Central memory CD8-positive, alpha-beta T cell (primary cell): Measurements from ENCODE around the gene C1QTNF1.
"Not testable (repeated sequence)": the region's sequence is repeated elsewhere in the genome, so short reads cannot be mapped to it uniquely, and the experiment has no call there.

Experiments used
- ATAC-seq: fragments of 150-1000 bp; cut with Tn5 transposase; replicated peaks from 2 replicates; pipeline ENCODE4 v1.10.0; 2022; ENCODE audit warnings: mild to moderate bottlenecking, moderate FRiP score, moderate number of reproducible peaks; ENCODE audit not compliant: poor library complexity, severe bottlenecking; ENCODE audit errors: extremely low read depth
- DNase-seq, 2 donors: peaks; one replicate each; pipeline ENCODE4 v3.0.0; 2021; ENCODE audit warnings: low spot score in 2 of 2
- H3K27ac Mint-ChIP-seq: one replicate; pipeline ENCODE4 v1.8.0; 2022; ENCODE audit warnings: low read depth, mild to moderate bottlenecking, moderate library complexity, mixed read lengths
- H3K27me3 Mint-ChIP-seq: one replicate; pipeline ENCODE4 v1.8.0; 2022; ENCODE audit warnings: mixed read lengths
- H3K36me3 Mint-ChIP-seq: one replicate; pipeline ENCODE4 v1.8.0; 2022; ENCODE audit warnings: mild to moderate bottlenecking, moderate library complexity, mixed read lengths; ENCODE audit not compliant: insufficient read depth
- H3K4me1 Mint-ChIP-seq: one replicate; pipeline ENCODE4 v1.8.0; 2022; ENCODE audit warnings: mixed read lengths
- H3K4me3 Mint-ChIP-seq: one replicate; pipeline ENCODE4 v1.8.0; 2022; ENCODE audit warnings: mild to moderate bottlenecking, moderate library complexity, mixed read lengths
- H3K9me3 Mint-ChIP-seq: one replicate; pipeline ENCODE4 v1.8.0; 2022; ENCODE audit warnings: mixed read lengths

C1QTNF1 gene

GRCh38 chr17:79027274-79027924 is 3.4 kb downstream of the C1QTNF1 start:
- no peak for DNase-seq
- Mint-ChIP-seq H3K27me3 (peaks cover 83% of the 10 kb centered on the region), H3K4me3 (no peak overlapping the region), H3K36me3 (no peaks in the 10 kb centered on the region), H3K4me1 (peaks cover 10% of the 10 kb centered on the region), H3K9me3 (no peaks in the 10 kb centered on the region), H3K27ac (no peak overlapping the region)
- no peak for ATAC-seq

DNA sequence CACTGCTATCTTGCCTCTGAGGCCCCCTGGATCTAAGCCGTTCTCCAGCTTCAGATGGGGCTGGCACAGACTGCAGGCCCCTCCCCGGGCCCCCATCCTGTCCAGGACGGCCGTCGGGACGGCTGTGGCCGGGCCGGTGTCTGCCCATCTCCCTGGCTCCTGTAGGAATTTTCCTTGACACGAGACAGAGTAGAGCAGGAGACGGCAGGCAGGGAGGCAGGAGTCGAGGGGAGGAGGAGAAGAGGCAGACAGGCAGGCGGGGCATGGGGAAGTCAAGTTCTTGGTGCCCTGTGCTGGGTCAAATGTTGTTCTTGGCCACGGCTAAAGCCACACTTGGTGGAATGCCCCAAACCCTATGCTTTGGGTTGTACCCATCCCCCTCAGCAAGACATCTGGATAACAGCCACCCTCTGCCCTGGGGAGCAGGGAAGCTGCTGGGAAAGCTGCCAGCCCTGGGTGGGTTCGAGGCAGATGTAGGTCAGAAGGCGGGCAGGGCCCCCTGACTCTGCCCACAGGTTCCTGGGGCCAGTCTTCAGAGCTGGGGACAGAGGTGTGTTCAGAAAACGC is 4.0 kb downstream of the C1QTNF1 start:
- no peak overlapping the region for H3K4me3 Mint-ChIP-seq
- no peak for ATAC-seq
- no peaks in the 10 kb centered on the region for H3K36me3 Mint-ChIP-seq
- H3K4me1 Mint-ChIP-seq, result peaks cover 10% of the 10 kb centered on the region
- H3K27ac Mint-ChIP-seq, result no peak overlapping the region
- DNase-seq, result no peak
- H3K9me3 Mint-ChIP-seq, result no peaks in the 10 kb centered on the region
- peaks cover 90% of the 10 kb centered on the region for H3K27me3 Mint-ChIP-seq

DNA sequence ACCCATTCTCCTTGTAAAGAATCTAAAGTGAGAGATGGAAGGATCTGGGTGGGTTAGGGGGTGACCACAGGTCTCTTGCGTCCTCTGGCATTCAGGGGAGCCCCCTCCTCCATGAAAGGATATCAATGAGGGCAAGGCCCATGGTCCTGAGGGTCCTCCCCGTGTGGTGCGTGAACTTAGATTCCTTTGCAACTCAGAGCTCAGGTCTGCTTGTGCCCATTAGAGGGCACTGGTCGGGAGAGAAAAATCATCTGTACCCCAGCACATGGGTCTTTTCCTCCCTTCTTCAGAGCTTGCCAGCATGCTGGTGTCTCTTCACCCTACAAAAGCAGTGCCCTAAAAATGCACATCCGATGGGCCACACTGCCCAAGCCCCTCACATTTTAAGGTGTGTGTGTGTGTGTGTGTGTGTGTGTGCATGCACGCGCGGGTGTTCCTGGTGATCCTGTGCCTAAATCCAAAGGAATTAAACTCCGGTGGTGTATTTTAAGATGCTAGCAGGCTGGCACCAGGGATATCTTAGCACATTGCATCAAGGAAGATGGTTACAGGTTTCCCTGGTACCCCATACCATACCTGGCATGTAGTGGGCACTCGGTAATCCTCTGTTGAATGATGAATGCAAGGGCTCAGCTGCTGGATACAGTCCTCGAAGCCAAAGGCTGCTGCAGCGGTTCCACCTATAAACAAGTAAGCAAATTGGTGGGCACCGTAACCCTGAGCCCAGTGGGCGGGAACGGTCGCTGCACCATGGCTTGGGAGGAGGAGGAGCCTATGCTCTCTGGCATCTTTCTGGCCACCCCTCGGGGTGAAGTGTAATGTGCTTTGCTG is 4.7 kb downstream of the C1QTNF1 start:
- no peak overlapping the region for H3K27ac Mint-ChIP-seq
- DNase-seq, result no peak

DNA sequence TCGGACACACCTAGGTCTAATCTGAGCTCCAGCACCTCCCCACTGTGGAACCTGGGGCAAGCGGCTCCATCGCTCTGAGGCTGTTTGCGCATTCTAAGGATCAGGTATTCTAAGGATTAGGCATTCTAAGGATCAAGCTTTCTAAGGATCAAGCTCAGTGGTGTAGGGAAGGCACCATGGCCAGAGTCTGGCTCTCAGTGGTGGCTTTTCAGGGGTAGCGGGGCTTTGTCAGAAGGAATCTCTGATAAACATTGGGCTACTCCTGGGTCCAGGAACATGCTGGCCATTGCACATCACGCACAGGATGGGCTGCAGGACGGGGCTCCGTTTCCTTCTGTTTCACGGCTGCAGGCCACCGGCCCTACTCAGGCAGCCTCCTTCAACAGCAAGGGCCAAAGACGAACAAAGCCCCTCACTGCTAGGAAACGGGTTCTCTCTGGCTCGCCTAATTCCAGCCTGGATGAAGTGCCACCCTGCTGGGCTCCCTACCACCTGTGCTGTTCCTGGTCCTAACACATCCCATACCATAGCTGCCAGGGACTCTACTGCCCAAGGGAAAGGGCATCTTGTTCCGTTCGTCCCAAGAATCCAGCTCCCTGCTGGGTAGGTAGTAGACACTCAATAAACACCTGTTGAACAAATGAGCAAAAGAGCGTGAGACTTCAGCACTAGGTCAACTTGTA is 5.5 kb downstream of the C1QTNF1 start:
- DNase-seq (no peak), ATAC-seq (no peak)
- H3K27ac Mint-ChIP-seq, result no peak overlapping the region
- no peaks in the 10 kb centered on the region for H3K36me3 Mint-ChIP-seq
- peaks cover 3% of the 10 kb centered on the region for H3K4me1 Mint-ChIP-seq
- H3K27me3 Mint-ChIP-seq, result peaks cover 95% of the 10 kb centered on the region
- no peak overlapping the region for H3K4me3 Mint-ChIP-seq
- no peaks in the 10 kb centered on the region for H3K9me3 Mint-ChIP-seq

More for the DNA sequence above, 4.7 kb downstream of the C1QTNF1 start:
- Mint-ChIP-seq H3K9me3 (no peaks in the 10 kb centered on the region), H3K27me3 (peaks cover 97% of the 10 kb centered on the region), H3K4me1 (peaks cover 10% of the 10 kb centered on the region), H3K4me3 (no peak overlapping the region), H3K36me3 (no peaks in the 10 kb centered on the region)
- no peak for ATAC-seq

- H3K36me3 Mint-ChIP-seq, H3K4me3 Mint-ChIP-seq, DNase-seq, H3K9me3 Mint-ChIP-seq, H3K4me1 Mint-ChIP-seq, H3K27ac Mint-ChIP-seq, ATAC-seq: not testable (repeated sequence)
- H3K27me3 Mint-ChIP-seq, result peaks cover 83% of the 10 kb centered on the region
Measured at GRCh38 chr17:79030636-79031035, 6.7 kb downstream of the C1QTNF1 start.

DNA sequence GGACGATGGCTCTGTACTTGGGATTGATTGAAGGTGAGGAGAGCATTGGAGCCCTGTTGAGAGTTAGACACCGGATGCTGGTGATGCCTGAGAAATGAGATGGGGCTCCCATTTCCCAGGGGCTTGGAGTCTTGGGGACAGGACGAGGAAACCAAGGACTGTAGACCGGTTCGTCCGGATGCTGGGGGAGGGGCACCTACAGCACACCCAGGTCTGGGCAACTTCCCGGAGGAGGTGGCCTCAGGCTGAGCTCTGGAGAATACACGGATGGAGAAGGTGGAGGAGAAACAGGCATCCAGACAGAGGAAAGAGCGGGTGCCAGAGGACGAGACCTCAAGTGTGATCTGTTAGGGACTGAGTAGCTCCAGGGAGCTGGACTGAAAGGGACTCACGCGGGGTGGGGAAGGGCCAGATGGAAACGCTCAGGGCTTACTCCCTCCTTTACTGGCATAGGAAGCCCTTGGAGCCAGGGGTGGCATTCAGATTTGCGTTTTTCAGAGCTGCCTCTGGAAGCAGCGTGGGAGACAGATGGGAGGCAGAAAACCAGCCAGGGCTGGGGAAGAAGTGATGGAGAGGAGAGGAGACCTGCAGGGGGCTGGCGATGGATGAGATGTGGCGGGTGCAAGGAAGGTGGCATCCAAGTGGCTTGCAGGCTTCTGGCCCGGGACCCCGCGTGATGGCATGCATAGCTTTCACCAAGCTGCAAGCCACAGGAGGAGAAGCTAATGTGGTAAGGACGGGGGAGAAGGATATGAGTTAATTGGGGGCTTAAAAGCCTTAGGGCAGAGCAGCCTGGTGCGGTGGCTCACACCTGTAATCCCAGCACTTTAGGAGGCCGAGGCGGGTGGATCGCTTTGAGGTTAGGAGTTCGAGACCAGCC is 8.3 kb downstream of the C1QTNF1 start:
- Mint-ChIP-seq H3K27ac (no peak overlapping the region), H3K9me3 (no peaks in the 10 kb centered on the region), H3K36me3 (no peaks in the 10 kb centered on the region), H3K4me3 (no peak overlapping the region), H3K27me3 (peaks cover 70% of the 10 kb centered on the region), H3K4me1 (no peaks in the 10 kb centered on the region)
- no peak for ATAC-seq
- DNase-seq, result no peak

DNA sequence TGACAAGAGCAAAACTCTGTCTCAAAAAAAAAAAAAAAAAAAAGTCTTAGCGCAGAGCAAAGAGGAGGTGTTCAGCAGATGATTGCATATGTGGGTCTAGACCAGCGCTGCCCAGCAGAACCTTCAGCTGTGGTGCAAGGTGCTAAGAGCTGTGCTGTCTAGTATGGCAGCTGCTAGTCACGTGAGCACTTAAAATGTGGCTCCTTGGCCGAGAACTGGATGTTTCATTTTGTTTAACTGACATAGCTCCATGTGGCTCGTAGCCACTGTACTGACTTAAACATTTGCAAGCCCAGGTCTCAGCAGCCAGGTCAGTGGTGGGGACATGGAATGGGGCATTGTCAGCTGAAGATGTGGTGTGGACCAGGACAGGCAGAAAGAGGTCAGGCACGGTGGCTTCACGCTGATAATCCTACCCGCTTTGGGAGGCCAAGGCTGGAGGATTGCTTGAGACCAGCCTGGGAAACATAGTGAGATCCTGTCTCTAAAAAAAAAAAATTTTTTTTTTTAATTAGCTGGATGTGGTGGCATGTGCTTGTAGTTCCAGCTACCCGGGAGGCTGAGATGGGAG is 9.2 kb downstream of the C1QTNF1 start:
- ATAC-seq (no peak), DNase-seq (no peak)
- Mint-ChIP-seq H3K4me3 (no peak overlapping the region), H3K27me3 (peaks cover 62% of the 10 kb centered on the region), H3K9me3 (no peaks in the 10 kb centered on the region), H3K4me1 (no peaks in the 10 kb centered on the region), H3K36me3 (no peaks in the 10 kb centered on the region), H3K27ac (no peak overlapping the region)

GRCh38 chr17:79033741-79034501 is 10.0 kb downstream of the C1QTNF1 start:
- H3K27me3 Mint-ChIP-seq, result peaks cover 54% of the 10 kb centered on the region
- ATAC-seq (no peak), DNase-seq (no peak)
- H3K27ac Mint-ChIP-seq, result no peak overlapping the region
- H3K4me1 Mint-ChIP-seq, result no peaks in the 10 kb centered on the region
- H3K36me3 Mint-ChIP-seq, result no peaks in the 10 kb centered on the region
- H3K4me3 Mint-ChIP-seq, result no peak overlapping the region
- H3K9me3 Mint-ChIP-seq, result no peaks in the 10 kb centered on the region

- no peaks in the 10 kb centered on the region for H3K9me3 Mint-ChIP-seq
- no peak overlapping the region for H3K4me3 Mint-ChIP-seq
- H3K27ac Mint-ChIP-seq, result no peak overlapping the region
- no peaks in the 10 kb centered on the region for H3K36me3 Mint-ChIP-seq
- DNase-seq, result no peak
- ATAC-seq, result no peak
- no peaks in the 10 kb centered on the region for H3K4me1 Mint-ChIP-seq
- peaks cover 43% of the 10 kb centered on the region for H3K27me3 Mint-ChIP-seq
Measured at GRCh38 chr17:79034931-79035485, 11.0 kb downstream of the C1QTNF1 start.

DNA sequence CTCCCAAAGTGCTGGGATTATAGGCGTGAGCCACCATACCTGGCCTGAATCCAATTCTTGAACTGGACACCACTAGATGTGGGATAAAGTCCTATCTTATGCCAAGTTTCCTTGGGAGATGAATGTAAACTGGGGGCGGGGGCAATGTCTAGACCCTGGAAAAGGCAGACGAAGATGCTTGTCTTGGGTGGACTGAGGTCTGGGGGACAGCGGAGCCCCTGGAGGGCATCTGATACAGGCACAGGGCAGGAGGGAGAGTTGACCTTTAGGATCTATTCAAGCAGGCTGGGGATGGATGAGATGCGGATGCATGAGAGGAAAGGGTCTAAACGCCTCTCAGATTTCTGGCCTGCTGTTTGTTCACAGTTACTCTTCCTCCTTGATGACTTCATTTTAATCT is 11.7 kb downstream of the C1QTNF1 start:
- no peak for ATAC-seq

DNA sequence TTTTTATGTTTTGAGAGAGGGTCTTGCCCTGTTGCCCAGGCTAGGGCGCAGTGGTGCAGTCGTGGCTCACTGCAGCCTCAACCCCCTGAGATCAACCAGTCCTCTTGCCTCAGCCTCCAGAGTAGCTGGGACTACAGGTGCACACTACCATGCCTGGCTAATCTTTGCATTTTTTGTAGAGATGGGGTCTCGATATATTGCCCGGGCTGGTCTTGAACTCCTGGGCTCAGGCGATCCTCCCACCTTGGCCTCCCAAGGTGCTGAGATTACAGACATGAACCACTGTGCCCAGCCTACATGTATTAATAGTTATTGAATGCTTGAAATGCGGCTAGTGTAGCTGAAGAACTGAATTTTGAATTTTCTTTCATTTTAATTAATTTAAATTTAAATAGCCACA is 12.2 kb downstream of the C1QTNF1 start:
- H3K9me3 Mint-ChIP-seq, result no peaks in the 10 kb centered on the region
- no peak for ATAC-seq
- no peak overlapping the region for H3K4me3 Mint-ChIP-seq

More for the DNA sequence above, 11.7 kb downstream of the C1QTNF1 start:
- peaks cover 36% of the 10 kb centered on the region for H3K27me3 Mint-ChIP-seq
- no peaks in the 10 kb centered on the region for H3K9me3 Mint-ChIP-seq
- no peak overlapping the region for H3K27ac Mint-ChIP-seq
- no peaks in the 10 kb centered on the region for H3K4me1 Mint-ChIP-seq
- H3K36me3 Mint-ChIP-seq, result no peaks in the 10 kb centered on the region
- no peak overlapping the region for H3K4me3 Mint-ChIP-seq
- no peak for DNase-seq

More for the DNA sequence above, 12.2 kb downstream of the C1QTNF1 start:
- Mint-ChIP-seq H3K27ac (no peak overlapping the region), H3K4me1 (no peaks in the 10 kb centered on the region), H3K36me3 (no peaks in the 10 kb centered on the region), H3K27me3 (peaks cover 31% of the 10 kb centered on the region)
- DNase-seq, result no peak
